Measurements from ENCODE around the gene MYOD1.

Gene MYOD1

DNA sequence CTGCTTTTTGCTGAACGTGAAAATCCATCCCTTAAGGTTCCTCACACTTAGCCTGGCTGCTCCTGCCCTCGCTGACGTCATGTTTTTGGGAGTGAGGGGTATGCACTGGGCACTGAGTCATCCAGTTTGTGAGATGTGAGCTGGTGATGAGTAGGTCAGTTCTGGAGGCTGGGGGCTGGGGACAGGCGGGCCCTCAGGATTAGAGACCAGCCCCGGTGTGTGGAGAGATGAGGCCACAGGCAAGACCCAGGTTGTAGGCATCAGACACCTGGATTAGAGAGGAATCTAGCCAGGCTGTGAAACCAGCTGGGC, 24.4 kb downstream of the MYOD1 start:
- Histone ChIP-seq H3K9me2 (ENCODE audit: low read depth, low read length) (no peaks in the 10 kb centered on the region), H3K9ac (ENCODE audit: low read length) (no peak overlapping the region), H3K27ac (ENCODE audit: low read depth, low read length, poor library complexity, severe bottlenecking) (no peak overlapping the region), H3K4me3 (ENCODE audit: low read depth, low read length, poor library complexity, severe bottlenecking) (no peak overlapping the region), H3K36me3 (ENCODE audit: insufficient read depth, low read length) (no peaks in the 10 kb centered on the region), H3F3A (ENCODE audit: insufficient read depth, low read length) (no peaks in the 10 kb centered on the region), H3K9me3 (ENCODE audit: low read length) (no peaks in the 10 kb centered on the region), H3K4me2 (ENCODE audit: low read length) (no peak overlapping the region), H4K20me1 (ENCODE audit: insufficient read depth, low read length) (no peaks in the 10 kb centered on the region), H2AFZ (ENCODE audit: low read length) (no peak overlapping the region), H3K79me2 (ENCODE audit: insufficient read depth, low read length) (no peaks in the 10 kb centered on the region), H3K27me3 (ENCODE audit: insufficient read depth, low read length) (no peaks in the 10 kb centered on the region), H3K4me1 (ENCODE audit: insufficient read depth, low read length, severe bottlenecking) (no peaks in the 10 kb centered on the region)
- no peak for TF ChIP-seq CTCF (IDR thresholded peaks at IDR 0.05; ENCODE audit: low read length)
- TF ChIP-seq EZH2 (IDR thresholded peaks at IDR 0.05; ENCODE audit: borderline replicate concordance, low read length), result no peak

GRCh38 chr11:17744151-17744940, 25.0 kb downstream of the MYOD1 start:
- TF ChIP-seq CTCF (IDR thresholded peaks at IDR 0.05; ENCODE audit: low read length), result no peak
- TF ChIP-seq EZH2 (IDR thresholded peaks at IDR 0.05; ENCODE audit: borderline replicate concordance, low read length), result no peak
- no peaks in the 10 kb centered on the region for H3K4me1 ChIP-seq (ENCODE audit: insufficient read depth, low read length, severe bottlenecking)
- H3K36me3 ChIP-seq (ENCODE audit: insufficient read depth, low read length), result no peaks in the 10 kb centered on the region

GRCh38 chr11:17745023-17745772, 25.8 kb downstream of the MYOD1 start:
- Histone ChIP-seq H3K9me3 (ENCODE audit: low read length) (no peaks in the 10 kb centered on the region), H3F3A (ENCODE audit: insufficient read depth, low read length) (no peaks in the 10 kb centered on the region), H3K36me3 (ENCODE audit: insufficient read depth, low read length) (no peaks in the 10 kb centered on the region), H3K27me3 (ENCODE audit: insufficient read depth, low read length) (no peaks in the 10 kb centered on the region), H3K4me1 (ENCODE audit: insufficient read depth, low read length, severe bottlenecking) (no peaks in the 10 kb centered on the region), H2AFZ (ENCODE audit: low read length) (no peak overlapping the region), H3K4me2 (ENCODE audit: low read length) (no peak overlapping the region), H3K9me2 (ENCODE audit: low read depth, low read length) (no peaks in the 10 kb centered on the region), H3K4me3 (ENCODE audit: low read depth, low read length, poor library complexity, severe bottlenecking) (no peak overlapping the region), H3K27ac (ENCODE audit: low read depth, low read length, poor library complexity, severe bottlenecking) (no peak overlapping the region), H3K9ac (ENCODE audit: low read length) (no peak overlapping the region), H4K20me1 (ENCODE audit: insufficient read depth, low read length) (no peaks in the 10 kb centered on the region), H3K79me2 (ENCODE audit: insufficient read depth, low read length) (no peaks in the 10 kb centered on the region)
- no peak for TF ChIP-seq EZH2 (IDR thresholded peaks at IDR 0.05; ENCODE audit: borderline replicate concordance, low read length)
- no peak for TF ChIP-seq CTCF (IDR thresholded peaks at IDR 0.05; ENCODE audit: low read length)

More at GRCh38 chr11:17744151-17744940, 25.0 kb downstream of the MYOD1 start:
- Histone ChIP-seq H3K9me3 (ENCODE audit: low read length) (no peaks in the 10 kb centered on the region), H3K27me3 (ENCODE audit: insufficient read depth, low read length) (no peaks in the 10 kb centered on the region), H3K4me2 (ENCODE audit: low read length) (no peak overlapping the region), H4K20me1 (ENCODE audit: insufficient read depth, low read length) (no peaks in the 10 kb centered on the region), H3F3A (ENCODE audit: insufficient read depth, low read length) (no peaks in the 10 kb centered on the region), H3K79me2 (ENCODE audit: insufficient read depth, low read length) (no peaks in the 10 kb centered on the region), H3K9ac (ENCODE audit: low read length) (no peak overlapping the region), H3K4me3 (ENCODE audit: low read depth, low read length, poor library complexity, severe bottlenecking) (no peak overlapping the region), H3K27ac (ENCODE audit: low read depth, low read length, poor library complexity, severe bottlenecking) (no peak overlapping the region), H2AFZ (ENCODE audit: low read length) (no peak overlapping the region), H3K9me2 (ENCODE audit: low read depth, low read length) (no peaks in the 10 kb centered on the region)

Measured in OCI-LY1 (cell line).